SU-DHL-6 (cell line): Measurements from ENCODE around the gene PACS2.

Experiments used
- EZH2phosphoT487 ChIP-seq: fragments of 200-600 bp; sonication (generic), shearing (Covaris generic); conservative IDR thresholded peaks from 2 replicates; pipeline ENCODE4 v1.6.1; 2018; ENCODE audit warnings: mild to moderate bottlenecking, antibody characterized with exemption, low read length, moderate library complexity, mixed read lengths
- TF ChIP-seq, protein P1 (sequence below): fragments of 200-600 bp; sonication (generic); IDR thresholded peaks from one replicate; pipeline ENCODE4 v1.5.1; 2017; ENCODE audit warnings: antibody characterized with exemption, mild to moderate bottlenecking, low read length, moderate library complexity; ENCODE audit not compliant: insufficient read depth, poor library complexity, severe bottlenecking

DNA sequence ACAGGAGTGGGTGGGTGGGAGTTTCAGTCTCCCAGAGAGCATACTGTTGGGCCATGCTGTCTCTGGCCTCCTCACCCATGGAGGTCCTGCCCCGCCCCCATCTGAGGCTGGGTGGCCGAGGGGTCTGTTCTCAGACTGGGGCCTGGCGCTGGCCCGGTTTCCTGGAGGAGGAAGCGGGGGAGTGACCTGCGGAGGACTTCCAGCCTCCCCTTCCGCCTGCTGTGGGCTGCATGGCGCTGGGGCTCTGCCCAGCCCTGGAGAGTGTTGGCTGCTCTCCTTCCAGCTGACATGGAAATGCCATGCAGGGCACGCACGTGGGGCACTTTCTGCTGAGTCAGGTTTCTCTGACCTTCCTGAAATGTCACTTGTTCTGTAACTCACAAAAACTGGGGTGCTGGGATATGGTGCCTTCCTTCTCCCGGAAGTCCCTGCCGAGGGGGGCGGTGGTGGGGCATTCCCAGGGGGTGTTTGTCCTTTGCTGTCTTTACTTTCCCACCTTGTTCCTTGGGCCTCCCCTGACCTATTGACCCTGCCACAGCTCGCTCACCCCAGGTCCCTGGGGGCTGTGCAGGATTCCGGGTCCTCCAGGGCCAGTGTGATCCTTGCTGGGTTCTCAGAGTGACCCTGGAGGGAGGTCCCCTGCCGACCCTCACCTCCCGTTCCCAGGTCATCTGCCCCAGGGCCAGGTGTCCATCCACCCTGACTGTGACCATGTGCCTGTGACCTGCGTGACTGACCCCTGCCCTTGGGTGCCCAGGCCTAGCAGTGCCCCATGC, 23.6 kb downstream of the PACS2 start:
- TF ChIP-seq, protein P1, sequence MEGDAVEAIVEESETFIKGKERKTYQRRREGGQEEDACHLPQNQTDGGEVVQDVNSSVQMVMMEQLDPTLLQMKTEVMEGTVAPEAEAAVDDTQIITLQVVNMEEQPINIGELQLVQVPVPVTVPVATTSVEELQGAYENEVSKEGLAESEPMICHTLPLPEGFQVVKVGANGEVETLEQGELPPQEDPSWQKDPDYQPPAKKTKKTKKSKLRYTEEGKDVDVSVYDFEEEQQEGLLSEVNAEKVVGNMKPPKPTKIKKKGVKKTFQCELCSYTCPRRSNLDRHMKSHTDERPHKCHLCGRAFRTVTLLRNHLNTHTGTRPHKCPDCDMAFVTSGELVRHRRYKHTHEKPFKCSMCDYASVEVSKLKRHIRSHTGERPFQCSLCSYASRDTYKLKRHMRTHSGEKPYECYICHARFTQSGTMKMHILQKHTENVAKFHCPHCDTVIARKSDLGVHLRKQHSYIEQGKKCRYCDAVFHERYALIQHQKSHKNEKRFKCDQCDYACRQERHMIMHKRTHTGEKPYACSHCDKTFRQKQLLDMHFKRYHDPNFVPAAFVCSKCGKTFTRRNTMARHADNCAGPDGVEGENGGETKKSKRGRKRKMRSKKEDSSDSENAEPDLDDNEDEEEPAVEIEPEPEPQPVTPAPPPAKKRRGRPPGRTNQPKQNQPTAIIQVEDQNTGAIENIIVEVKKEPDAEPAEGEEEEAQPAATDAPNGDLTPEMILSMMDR, result no peak
- no peak for TF ChIP-seq EZH2phosphoT487
